ENCODE results near the gene SNPH.

DNA sequence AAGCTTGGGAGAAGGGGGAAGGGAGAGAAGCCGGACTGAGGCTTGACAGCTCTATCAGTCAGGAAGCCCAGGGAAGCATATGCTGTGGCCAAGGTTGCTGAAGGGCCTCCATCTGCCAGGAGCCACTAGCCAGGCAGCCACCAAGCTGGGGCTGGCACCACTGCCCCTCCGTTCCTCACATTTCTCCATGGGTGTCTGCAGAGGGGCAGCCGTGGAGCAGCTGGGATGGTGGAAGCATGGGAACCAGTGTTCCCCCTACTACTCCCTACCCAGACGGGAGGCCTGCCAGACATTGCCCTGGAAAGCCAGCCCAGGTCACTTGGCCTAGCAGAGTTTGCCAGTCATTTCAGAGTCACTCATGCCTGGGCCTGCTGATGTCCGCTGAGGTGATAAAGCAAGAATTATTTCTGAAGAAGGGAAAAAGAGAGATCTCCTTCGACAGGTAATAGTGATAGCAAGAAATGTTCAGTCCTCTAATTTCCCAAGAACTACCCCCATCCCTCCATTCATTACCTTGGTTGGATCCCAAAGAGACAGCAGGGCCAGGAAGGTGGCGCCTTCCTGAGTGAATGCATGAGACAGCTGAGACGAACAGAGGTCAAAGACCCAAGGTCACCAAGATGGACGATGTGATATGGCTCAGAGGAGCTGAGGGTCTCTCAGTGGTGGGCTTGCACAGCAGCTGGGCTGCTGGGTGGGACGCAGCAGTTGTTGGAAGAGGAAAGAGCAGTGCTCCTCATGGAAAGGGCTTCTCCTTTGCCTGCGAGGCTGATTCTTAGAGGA is 21.9 kb downstream of the SNPH start:
- TF ChIP-seq, protein P1, sequence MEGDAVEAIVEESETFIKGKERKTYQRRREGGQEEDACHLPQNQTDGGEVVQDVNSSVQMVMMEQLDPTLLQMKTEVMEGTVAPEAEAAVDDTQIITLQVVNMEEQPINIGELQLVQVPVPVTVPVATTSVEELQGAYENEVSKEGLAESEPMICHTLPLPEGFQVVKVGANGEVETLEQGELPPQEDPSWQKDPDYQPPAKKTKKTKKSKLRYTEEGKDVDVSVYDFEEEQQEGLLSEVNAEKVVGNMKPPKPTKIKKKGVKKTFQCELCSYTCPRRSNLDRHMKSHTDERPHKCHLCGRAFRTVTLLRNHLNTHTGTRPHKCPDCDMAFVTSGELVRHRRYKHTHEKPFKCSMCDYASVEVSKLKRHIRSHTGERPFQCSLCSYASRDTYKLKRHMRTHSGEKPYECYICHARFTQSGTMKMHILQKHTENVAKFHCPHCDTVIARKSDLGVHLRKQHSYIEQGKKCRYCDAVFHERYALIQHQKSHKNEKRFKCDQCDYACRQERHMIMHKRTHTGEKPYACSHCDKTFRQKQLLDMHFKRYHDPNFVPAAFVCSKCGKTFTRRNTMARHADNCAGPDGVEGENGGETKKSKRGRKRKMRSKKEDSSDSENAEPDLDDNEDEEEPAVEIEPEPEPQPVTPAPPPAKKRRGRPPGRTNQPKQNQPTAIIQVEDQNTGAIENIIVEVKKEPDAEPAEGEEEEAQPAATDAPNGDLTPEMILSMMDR (IDR thresholded peaks at IDR 0.05; ENCODE audit: control extremely low read depth in 1 of 3, insufficient read depth in 1 of 3, low read depth in 1 of 3, low read length in 3 of 3): no peak
- no peak for TF ChIP-seq CREB1 (IDR thresholded peaks at IDR 0.05)
- TF ChIP-seq EGR1 (IDR thresholded peaks at IDR 0.05; ENCODE audit: borderline replicate concordance, low read depth, low read length): no peak
- no peak for TF ChIP-seq EZH2 (IDR thresholded peaks at IDR 0.05; ENCODE audit: low read depth, low read length, severe bottlenecking)

Data from H1 (cell line).